Activated T-helper 17 cell treated with anti-CD3 and anti-CD28 coated beads, Interleukin-2, amount 50 U/mL, for 72 hours (primary cell): ENCODE data around the gene LRP2. TPM values are rescaled to one million over a fixed set of nuclear protein-coding genes. Genes with fewer than 3 reads are reported as not detected.
A peak's percentile ranks its signal among the peaks of the same experiment; 100 is the strongest.
"Not testable (repeated sequence)": the region's sequence is repeated elsewhere in the genome, so short reads cannot be mapped to it uniquely, and the experiment has no call there.

Experiments used
- ATAC-seq: fragments of 150-1000 bp; cut with Tn5 transposase; replicated peaks from 2 replicates; pipeline ENCODE4 v1.10.0; 2021; ENCODE audit warnings: mild to moderate bottlenecking, moderate library complexity
- H3K27ac Mint-ChIP-seq: one replicate; pipeline ENCODE4 v1.8.0; 2022; ENCODE audit warnings: mixed read lengths
- H3K27me3 Mint-ChIP-seq: one replicate; pipeline ENCODE4 v1.8.0; 2022; ENCODE audit warnings: mixed read lengths
- H3K36me3 Mint-ChIP-seq: one replicate; pipeline ENCODE4 v1.8.0; 2022; ENCODE audit warnings: low read depth, mild to moderate bottlenecking, mixed read lengths
- H3K4me1 Mint-ChIP-seq: one replicate; pipeline ENCODE4 v1.8.0; 2022; ENCODE audit warnings: mixed read lengths
- H3K4me3 Mint-ChIP-seq: one replicate; pipeline ENCODE4 v1.8.0; 2022; ENCODE audit warnings: mild to moderate bottlenecking, mixed read lengths
- H3K9me3 Mint-ChIP-seq: one replicate; pipeline ENCODE4 v1.8.0; 2022; ENCODE audit warnings: mixed read lengths
- total RNA-seq, 2 donors: library from RNA; stranded (reverse); gene quantifications; one replicate each; pipeline ENCODE4 v1.2.3, GENCODE V29; 2022

Gene LRP2
- 1 to 10 TPM in 1 of 2 donors, under 1 TPM in 1; 0.22 to 4.4 TPM for total RNA-seq

DNA sequence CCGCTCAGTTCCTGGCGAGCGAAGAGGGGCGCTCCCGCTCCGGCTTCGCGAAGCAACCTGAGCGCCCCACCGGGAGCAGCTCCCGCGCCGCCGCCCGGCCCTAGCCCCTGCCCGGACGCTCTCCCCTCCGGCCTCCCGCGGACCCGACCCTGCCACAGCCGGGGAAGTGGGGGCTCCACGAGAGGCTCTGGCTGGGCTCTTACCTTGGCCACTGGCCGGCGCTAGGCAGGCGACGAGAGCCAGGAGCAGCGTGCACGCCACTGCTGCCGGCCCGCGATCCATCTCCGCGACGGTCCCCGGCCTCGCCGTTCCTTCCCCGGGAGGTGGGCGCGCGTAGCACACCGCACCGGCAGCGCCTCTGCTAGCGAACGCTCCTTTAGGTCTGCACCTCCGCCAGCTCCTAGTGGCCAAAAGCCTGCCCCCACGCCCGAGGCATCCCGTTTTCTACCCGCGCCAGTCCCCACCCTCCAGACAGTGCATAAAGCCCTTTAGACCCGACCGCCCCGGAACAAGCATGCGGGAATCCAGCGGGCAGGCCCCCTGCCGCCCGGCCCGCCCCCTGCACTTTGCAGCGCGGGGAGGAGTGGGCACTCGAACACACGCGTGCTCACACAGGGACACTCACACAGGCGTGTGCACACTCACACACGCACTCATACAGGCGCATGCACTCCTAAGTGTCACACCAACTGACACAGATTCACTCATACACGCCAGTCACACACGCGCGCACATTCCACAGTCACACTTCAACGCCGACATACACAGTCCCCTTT lies at the start of gene LRP2:
Gene LRP2 (minus strand): TSS at position 417 of the 776 bp plus-strand sequence. CDS start 135 bp downstream, at position 282.
- peak within 1 kb of the TSS; percentile 88 for H3K4me3 Mint-ChIP-seq
- peak; percentile 12 for ATAC-seq
- H3K36me3 Mint-ChIP-seq: peaks cover 20% of the 10 kb centered on the region
- peaks cover 49% of the 10 kb centered on the region for H3K27me3 Mint-ChIP-seq
- H3K9me3 Mint-ChIP-seq: no peaks in the 10 kb centered on the region
- peaks cover 17% of the 10 kb centered on the region for H3K4me1 Mint-ChIP-seq
- H3K27ac Mint-ChIP-seq: peak within 1 kb of the TSS; percentile 66

DNA sequence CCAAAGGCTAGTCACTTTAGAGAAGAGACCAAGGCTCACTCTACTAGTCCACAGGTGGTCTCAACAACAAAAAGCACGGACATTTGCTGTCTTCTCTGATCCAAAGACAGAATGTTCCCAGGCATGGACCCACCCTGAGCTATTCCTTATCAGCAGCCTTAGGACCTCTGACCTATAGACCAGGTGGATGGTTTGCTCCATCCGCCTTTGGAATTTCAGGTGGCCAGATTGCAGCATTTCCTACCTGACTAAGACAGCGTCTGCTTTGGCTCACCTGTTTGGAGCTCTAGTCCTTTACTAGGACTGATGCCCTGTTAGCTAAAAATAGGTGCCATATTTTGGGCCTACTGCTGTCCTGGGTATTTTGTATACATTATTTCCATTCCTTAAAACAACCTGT lies 44.6 kb upstream of the LRP2 start:
- no peak for ATAC-seq
- no peaks in the 10 kb centered on the region for H3K36me3 Mint-ChIP-seq
- H3K27ac Mint-ChIP-seq: no peak overlapping the region
- no peaks in the 10 kb centered on the region for H3K9me3 Mint-ChIP-seq
- H3K4me3 Mint-ChIP-seq: no peak overlapping the region
- H3K4me1 Mint-ChIP-seq: no peaks in the 10 kb centered on the region
- H3K27me3 Mint-ChIP-seq: peaks cover 8% of the 10 kb centered on the region

DNA sequence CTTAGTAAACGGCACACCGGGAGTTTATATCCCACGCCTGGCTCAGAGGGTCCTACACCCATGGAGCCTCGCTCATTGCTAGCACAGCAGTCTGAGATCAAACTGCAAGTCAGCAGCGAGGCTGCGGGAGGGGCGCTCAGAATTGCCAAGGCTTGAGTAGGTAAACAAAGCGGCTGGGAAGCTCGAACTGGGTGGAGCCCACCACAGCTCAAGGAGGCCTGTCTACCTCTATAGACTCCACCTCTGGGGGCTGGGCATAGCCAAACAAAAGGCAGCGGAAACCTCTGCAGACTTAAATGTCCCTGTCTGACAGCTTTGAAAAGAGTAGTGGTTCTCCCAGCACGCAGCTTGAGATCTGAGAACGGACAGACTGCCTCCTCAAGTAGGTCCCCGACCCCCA lies 37.2 kb upstream of the LRP2 start:
- not testable (repeated sequence) for H3K27ac Mint-ChIP-seq, H3K9me3 Mint-ChIP-seq

DNA sequence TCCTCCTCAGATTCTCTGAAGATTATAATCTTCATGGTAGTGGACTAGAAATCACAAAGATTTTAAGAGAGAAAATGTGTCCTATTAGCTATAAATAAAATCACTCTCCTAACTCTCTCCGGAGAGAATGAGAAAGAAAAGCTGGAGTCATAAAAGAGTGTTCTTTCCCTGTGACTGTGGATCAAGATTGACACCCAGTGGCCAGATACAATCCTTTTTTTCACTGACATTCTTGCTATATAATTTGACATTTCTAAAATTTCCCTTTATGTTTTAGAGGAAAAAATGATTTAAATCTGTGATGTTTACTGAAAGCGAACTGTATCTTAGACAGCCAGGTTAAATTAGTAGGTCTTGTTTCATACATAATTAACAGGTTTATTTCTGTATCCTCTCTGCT lies 35.4 kb upstream of the LRP2 start:
- H3K27ac Mint-ChIP-seq: no peak overlapping the region
- no peak overlapping the region for H3K4me3 Mint-ChIP-seq
- H3K36me3 Mint-ChIP-seq: no peaks in the 10 kb centered on the region
- H3K9me3 Mint-ChIP-seq: no peaks in the 10 kb centered on the region
- H3K4me1 Mint-ChIP-seq: no peaks in the 10 kb centered on the region
- peaks cover 22% of the 10 kb centered on the region for H3K27me3 Mint-ChIP-seq
- no peak for ATAC-seq

More for the DNA sequence above, 37.2 kb upstream of the LRP2 start:
- H3K4me3 Mint-ChIP-seq, H3K36me3 Mint-ChIP-seq, H3K4me1 Mint-ChIP-seq, ATAC-seq: not testable (repeated sequence)
- peaks cover 13% of the 10 kb centered on the region for H3K27me3 Mint-ChIP-seq

DNA sequence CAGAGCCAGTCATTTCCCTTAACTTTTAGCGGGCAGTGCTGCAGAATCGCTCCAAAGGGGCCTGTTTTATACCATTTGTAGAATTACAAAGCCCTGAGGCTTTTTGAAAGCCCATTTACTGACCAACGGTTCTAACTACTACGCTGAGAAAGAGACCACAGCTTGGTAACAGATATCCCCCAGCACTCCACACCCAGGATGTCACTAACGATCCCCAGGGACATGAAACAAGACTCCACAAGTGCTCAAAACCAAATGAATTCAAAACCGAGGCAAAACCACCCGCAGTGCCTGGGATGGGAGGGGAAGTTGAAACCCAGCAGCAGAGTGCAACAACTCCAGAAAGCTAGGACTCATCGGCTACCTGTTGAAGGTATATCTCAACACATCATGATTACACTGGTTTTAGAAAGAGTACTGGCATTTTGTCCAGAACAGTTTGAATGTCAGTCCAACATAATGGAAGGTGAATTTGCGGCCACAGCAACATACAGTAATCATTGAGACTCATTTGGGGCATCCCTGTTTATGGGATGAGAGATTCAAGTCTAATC lies 33.6 kb upstream of the LRP2 start:
- H3K4me3 Mint-ChIP-seq: no peak overlapping the region
- no peaks in the 10 kb centered on the region for H3K4me1 Mint-ChIP-seq
- H3K9me3 Mint-ChIP-seq: no peaks in the 10 kb centered on the region
- H3K27ac Mint-ChIP-seq: no peak overlapping the region
- ATAC-seq: no peak
- peaks cover 17% of the 10 kb centered on the region for H3K27me3 Mint-ChIP-seq
- no peaks in the 10 kb centered on the region for H3K36me3 Mint-ChIP-seq

- Mint-ChIP-seq H3K36me3 (no peaks in the 10 kb centered on the region), H3K4me3 (no peak overlapping the region), H3K27ac (no peak overlapping the region), H3K9me3 (no peaks in the 10 kb centered on the region), H3K27me3 (peaks cover 15% of the 10 kb centered on the region), H3K4me1 (no peaks in the 10 kb centered on the region)
- peak; percentile 19 for ATAC-seq
Observed at GRCh38 chr2:169393068-169393590, 30.8 kb upstream of the LRP2 start.

DNA sequence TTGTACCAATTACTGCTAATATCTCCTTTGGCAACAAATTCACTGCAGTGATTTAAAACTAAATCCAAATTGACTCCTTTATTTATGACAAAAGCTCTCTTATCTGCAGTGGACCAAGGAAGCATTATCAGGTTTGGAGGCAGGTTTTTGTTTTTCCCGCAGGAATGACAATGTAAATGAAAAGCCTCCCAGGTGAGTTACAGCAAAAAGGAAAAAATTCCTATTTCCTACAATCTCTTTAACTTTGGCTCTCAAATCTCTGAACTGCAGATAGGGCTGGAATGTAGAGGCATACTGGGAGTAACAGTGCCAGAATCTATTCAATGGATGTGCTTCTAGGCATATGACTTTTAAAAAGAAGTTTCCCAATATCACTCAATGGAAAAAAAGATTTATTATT lies 28.9 kb upstream of the LRP2 start:
- Mint-ChIP-seq H3K4me3 (no peak overlapping the region), H3K36me3 (no peaks in the 10 kb centered on the region), H3K4me1 (no peaks in the 10 kb centered on the region), H3K27ac (no peak overlapping the region), H3K9me3 (no peaks in the 10 kb centered on the region), H3K27me3 (peaks cover 16% of the 10 kb centered on the region)
- no peak for ATAC-seq

DNA sequence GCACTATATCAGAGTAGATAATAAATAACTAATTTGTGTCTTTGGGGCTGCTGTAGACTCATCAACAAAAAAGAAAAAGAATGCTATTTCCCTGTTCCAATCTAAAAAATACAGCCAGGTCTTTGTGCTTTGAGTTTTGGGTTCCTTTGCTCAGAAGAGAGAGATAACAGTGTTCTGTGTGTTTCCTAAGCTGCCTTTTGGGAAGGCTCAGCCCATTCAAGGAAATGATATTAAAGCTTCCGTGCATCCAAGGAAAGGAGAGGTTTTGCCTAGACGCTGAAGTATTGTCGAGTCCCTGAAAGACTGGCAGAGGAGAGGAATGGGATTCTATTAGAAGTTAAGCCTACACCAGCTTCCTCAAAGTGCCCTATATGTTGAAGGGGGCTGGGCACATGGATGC lies 25.8 kb upstream of the LRP2 start:
- Mint-ChIP-seq H3K27me3 (peaks cover 10% of the 10 kb centered on the region), H3K9me3 (no peaks in the 10 kb centered on the region), H3K4me1 (no peaks in the 10 kb centered on the region), H3K36me3 (no peaks in the 10 kb centered on the region), H3K4me3 (no peak overlapping the region), H3K27ac (no peak overlapping the region)
- ATAC-seq: no peak

GRCh38 chr2:169386722-169387121 lies 24.4 kb upstream of the LRP2 start:
- no peaks in the 10 kb centered on the region for H3K36me3 Mint-ChIP-seq
- H3K9me3 Mint-ChIP-seq: no peaks in the 10 kb centered on the region
- H3K27ac Mint-ChIP-seq: no peak overlapping the region
- no peak for ATAC-seq
- H3K27me3 Mint-ChIP-seq: peaks cover 11% of the 10 kb centered on the region
- H3K4me1 Mint-ChIP-seq: no peaks in the 10 kb centered on the region
- H3K4me3 Mint-ChIP-seq: no peak overlapping the region

DNA sequence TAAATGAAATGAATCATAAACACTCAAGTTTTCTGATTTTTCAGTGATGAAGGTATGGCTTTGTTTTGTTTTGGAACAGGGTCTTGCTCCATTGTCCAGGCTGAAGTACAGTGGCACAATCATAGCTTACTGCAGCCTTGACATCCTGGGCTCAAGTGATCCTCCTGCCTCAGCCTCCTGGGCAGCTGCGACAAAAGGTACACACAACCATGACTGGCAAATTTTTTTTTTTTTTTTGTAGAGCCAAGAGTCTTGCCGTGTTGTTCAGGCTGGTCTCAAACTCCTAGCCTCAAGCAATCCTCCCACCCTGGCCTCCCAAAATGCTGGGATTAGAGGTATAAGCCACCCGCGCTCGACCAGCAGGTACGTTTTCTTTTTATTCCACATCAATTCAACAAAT lies 22.5 kb upstream of the LRP2 start:
- H3K4me1 Mint-ChIP-seq: no peaks in the 10 kb centered on the region
- H3K36me3 Mint-ChIP-seq: no peaks in the 10 kb centered on the region
- no peaks in the 10 kb centered on the region for H3K9me3 Mint-ChIP-seq
- H3K27me3 Mint-ChIP-seq: peaks cover 22% of the 10 kb centered on the region
- H3K4me3 Mint-ChIP-seq: no peak overlapping the region
- H3K27ac Mint-ChIP-seq: no peak overlapping the region
- no peak for ATAC-seq

DNA sequence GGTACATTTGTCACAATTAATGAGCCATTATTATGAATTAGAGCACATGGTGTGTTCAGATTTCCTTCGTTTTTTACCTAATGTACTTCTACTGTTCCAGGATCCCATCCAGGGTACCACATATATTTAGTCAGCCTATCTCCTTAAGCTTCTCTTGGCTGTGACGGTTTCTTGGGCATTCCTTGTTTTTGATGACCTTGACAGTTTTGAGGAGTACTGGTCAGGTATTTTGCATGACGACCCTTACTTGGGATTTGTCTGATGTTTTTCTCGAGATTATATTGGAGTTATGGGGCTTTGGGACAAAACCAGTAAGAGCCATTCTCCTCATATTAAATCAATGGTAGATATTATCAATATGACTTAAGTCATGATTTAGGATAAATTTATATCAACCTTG lies 10.2 kb upstream of the LRP2 start:
- Mint-ChIP-seq H3K27me3 (peaks cover 27% of the 10 kb centered on the region), H3K4me3 (no peak overlapping the region), H3K36me3 (no peaks in the 10 kb centered on the region), H3K4me1 (no peaks in the 10 kb centered on the region), H3K27ac (no peak overlapping the region), H3K9me3 (no peaks in the 10 kb centered on the region)
- ATAC-seq: no peak

DNA sequence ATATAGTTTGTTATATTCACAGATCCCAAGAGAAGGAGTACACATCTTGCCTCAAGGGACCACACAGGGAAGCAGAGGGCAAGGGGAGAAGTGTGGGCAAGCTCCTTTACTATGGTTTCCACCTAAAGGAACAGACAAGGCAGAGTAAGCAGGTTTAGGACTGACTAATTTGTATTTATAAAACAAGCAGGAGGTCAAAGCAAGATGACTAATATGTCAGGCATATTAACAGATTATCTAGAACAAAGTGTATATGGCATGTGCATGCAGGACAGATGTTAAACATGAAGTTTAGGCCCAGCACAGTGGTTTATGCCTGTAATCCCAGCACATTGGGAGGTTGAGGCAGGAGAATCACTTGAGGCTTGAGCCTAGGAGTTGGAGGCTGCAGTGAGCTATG lies 3.7 kb upstream of the LRP2 start:
- no peak for ATAC-seq
- Mint-ChIP-seq H3K4me3 (no peak overlapping the region), H3K27me3 (peaks cover 22% of the 10 kb centered on the region), H3K27ac (no peak overlapping the region), H3K9me3 (no peaks in the 10 kb centered on the region), H3K4me1 (peaks cover 17% of the 10 kb centered on the region), H3K36me3 (peaks cover 20% of the 10 kb centered on the region)

- Mint-ChIP-seq H3K4me3 (peak overlapping the region; percentile 88), H3K9me3 (no peaks in the 10 kb centered on the region)
Observed at GRCh38 chr2:169365029-169365480, 2.7 kb upstream of the LRP2 start.

DNA sequence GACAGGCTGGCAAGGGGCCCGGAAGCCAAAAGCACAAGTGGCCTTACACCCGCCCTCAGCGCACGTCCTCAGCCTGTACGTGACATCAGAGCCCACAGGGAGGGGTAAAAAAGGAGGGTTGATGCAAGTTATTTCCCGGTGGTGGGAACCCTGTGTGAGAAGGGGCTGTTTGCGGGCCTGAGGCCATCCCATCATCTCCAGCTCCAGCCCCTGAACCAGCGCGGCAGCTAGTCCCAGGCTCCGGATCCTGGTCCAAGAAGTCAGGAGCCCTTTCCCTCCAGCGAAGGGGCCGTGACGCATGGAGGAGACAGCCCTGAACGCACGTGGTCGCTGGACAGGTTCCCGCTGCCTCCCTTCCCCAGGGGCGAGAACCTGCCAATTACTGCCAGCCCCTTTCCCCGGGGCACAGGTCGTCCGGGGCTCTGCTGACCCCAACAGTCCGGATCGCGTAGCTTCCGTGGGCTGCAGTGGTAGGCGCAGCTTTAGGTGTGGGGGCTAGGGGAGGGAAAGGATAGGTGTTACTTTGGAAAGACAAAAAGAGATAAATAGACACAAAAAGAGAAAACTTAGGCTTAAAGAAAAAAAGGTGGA lies 1.3 kb upstream of the LRP2 start:
- peaks cover 17% of the 10 kb centered on the region for H3K4me1 Mint-ChIP-seq
- peaks cover 39% of the 10 kb centered on the region for H3K27me3 Mint-ChIP-seq
- peak overlapping the region; percentile 88 for H3K4me3 Mint-ChIP-seq
- ATAC-seq: peak; percentile 77
- no peaks in the 10 kb centered on the region for H3K9me3 Mint-ChIP-seq
- H3K27ac Mint-ChIP-seq: peak overlapping the region; percentile 66
- peaks cover 20% of the 10 kb centered on the region for H3K36me3 Mint-ChIP-seq

More at GRCh38 chr2:169365029-169365480, 2.7 kb upstream of the LRP2 start:
- Mint-ChIP-seq H3K4me1 (peaks cover 17% of the 10 kb centered on the region), H3K27me3 (peaks cover 32% of the 10 kb centered on the region), H3K36me3 (peaks cover 20% of the 10 kb centered on the region), H3K27ac (peak overlapping the region; percentile 66)
- peak; percentile 25 for ATAC-seq
